ENCODE results near the gene GPR63.

Gene GPR63

GRCh38 chr6:96856856-96857255 lies 19.6 kb upstream of the GPR63 start:
- no peak overlapping the region for H3K4me3 ChIP-seq (ENCODE audit: low read depth, low read length)
- DNase-seq (ENCODE audit: low read depth), result no peak
- TF ChIP-seq MYC (IDR thresholded peaks at IDR 0.05; ENCODE audit: low read depth, low read length) (no peak), POLR2A (IDR thresholded peaks at IDR 0.05; ENCODE audit: extremely low read depth, insufficient read length) (no peak), MAX (IDR thresholded peaks at IDR 0.05; ENCODE audit: low read depth, low read length) (no peak), CTCF (IDR thresholded peaks at IDR 0.05; ENCODE audit: low read depth, low read length) (no peak)

GRCh38 chr6:96853083-96853482 lies 15.8 kb upstream of the GPR63 start:
- no peak for DNase-seq (ENCODE audit: low read depth)
- TF ChIP-seq CTCF (IDR thresholded peaks at IDR 0.05; ENCODE audit: low read depth, low read length), result no peak
- TF ChIP-seq MAX (IDR thresholded peaks at IDR 0.05; ENCODE audit: low read depth, low read length), result no peak
- no peak for TF ChIP-seq POLR2A (IDR thresholded peaks at IDR 0.05; ENCODE audit: extremely low read depth, insufficient read length)

GRCh38 chr6:96852605-96853004 lies 15.3 kb upstream of the GPR63 start:
- no peak overlapping the region for H3K4me3 ChIP-seq (ENCODE audit: low read depth, low read length)
- no peak for DNase-seq (ENCODE audit: low read depth)
- TF ChIP-seq CTCF (IDR thresholded peaks at IDR 0.05; ENCODE audit: low read depth, low read length) (no peak), MYC (IDR thresholded peaks at IDR 0.05; ENCODE audit: low read depth, low read length) (no peak), MAX (IDR thresholded peaks at IDR 0.05; ENCODE audit: low read depth, low read length) (no peak), POLR2A (IDR thresholded peaks at IDR 0.05; ENCODE audit: extremely low read depth, insufficient read length) (no peak)

More at GRCh38 chr6:96853083-96853482, 15.8 kb upstream of the GPR63 start:
- H3K4me3 ChIP-seq (ENCODE audit: low read depth, low read length), result no peak overlapping the region

- no peak for DNase-seq (ENCODE audit: low read depth)
- H3K4me3 ChIP-seq (ENCODE audit: low read depth, low read length), result no peak overlapping the region
- TF ChIP-seq CTCF (IDR thresholded peaks at IDR 0.05; ENCODE audit: low read depth, low read length) (no peak), POLR2A (IDR thresholded peaks at IDR 0.05; ENCODE audit: extremely low read depth, insufficient read length) (no peak), MYC (IDR thresholded peaks at IDR 0.05; ENCODE audit: low read depth, low read length) (no peak), MAX (IDR thresholded peaks at IDR 0.05; ENCODE audit: low read depth, low read length) (no peak)
These were observed 14.6 kb upstream of the GPR63 start for GRCh38 chr6:96851858-96852257.

- no peak for DNase-seq (ENCODE audit: low read depth)
- H3K4me3 ChIP-seq (ENCODE audit: low read depth, low read length), result no peak overlapping the region
- TF ChIP-seq MYC (IDR thresholded peaks at IDR 0.05; ENCODE audit: low read depth, low read length) (no peak), POLR2A (IDR thresholded peaks at IDR 0.05; ENCODE audit: extremely low read depth, insufficient read length) (no peak), CTCF (IDR thresholded peaks at IDR 0.05; ENCODE audit: low read depth, low read length) (no peak)
These were observed 12.3 kb upstream of the GPR63 start for GRCh38 chr6:96849615-96850014.

- DNase-seq (ENCODE audit: low read depth), result no peak
- H3K4me3 ChIP-seq (ENCODE audit: low read depth, low read length), result no peak overlapping the region
- TF ChIP-seq MYC (IDR thresholded peaks at IDR 0.05; ENCODE audit: low read depth, low read length), result no peak
- no peak for TF ChIP-seq CTCF (IDR thresholded peaks at IDR 0.05; ENCODE audit: low read depth, low read length)
- no peak for TF ChIP-seq POLR2A (IDR thresholded peaks at IDR 0.05; ENCODE audit: extremely low read depth, insufficient read length)
- TF ChIP-seq MAX (IDR thresholded peaks at IDR 0.05; ENCODE audit: low read depth, low read length), result no peak
These were observed 7.3 kb upstream of the GPR63 start for GRCh38 chr6:96844530-96844929.

Measured in NB4 (cell line).